Panc1 (cell line): ENCODE measurements around the gene SLC19A1. TPM values are rescaled to one million over a fixed set of nuclear protein-coding genes. Genes with fewer than 3 reads are reported as not detected.

Experiments
- ATAC-seq: fragments of 200-7000 bp; cut with Tn5 transposase; 2 replicates; pipeline ENCODE4 v1.9.1; 2020; ENCODE audit warnings: mild to moderate bottlenecking, moderate library complexity
- BruUV-seq: library from RNA; stranded (reverse); fragments of 400-500 nt; replicated peaks from 2 replicates; lab custom pipeline; 2021; lab: Mats Ljungman, UMichigan
- CTCF ChIA-PET: fragments of 300-600 bp; sonication (Branson Sonifier 250); formaldehyde crosslinking; loops from one replicate; lab custom pipeline; 2022; ENCODE audit warnings: antibody characterized with exemption; lab: Charles Lee
- POLR2A ChIA-PET: fragments of 300-600 bp; sonication (Branson Sonifier 250); formaldehyde crosslinking; loops from one replicate; lab custom pipeline; 2022; ENCODE audit warnings: antibody characterized with exemption; lab: Charles Lee
- DNase-seq: peaks from one replicate; pipeline ENCODE4 v3.0.0-alpha.2; 2010; ENCODE audit warnings: low read depth, low spot score
- H3K27ac ChIP-seq: 2 replicates; pipeline ENCODE4 v1.5.1; 2011; ENCODE audit warnings: mild to moderate bottlenecking, low read length, inconsistent platforms
- H3K27me3 ChIP-seq: fragments of 200-500 bp; sonication (Bioruptor generic); 2 replicates; pipeline ENCODE4 v1.6.0; 2014; ENCODE audit warnings: low read length, inconsistent platforms; ENCODE audit not compliant: control insufficient read depth, insufficient read depth
- H3K36me3 ChIP-seq: fragments of 200-500 bp; sonication (Bioruptor generic); 2 replicates; pipeline ENCODE4 v1.5.1; 2014; ENCODE audit warnings: inconsistent platforms, mild to moderate bottlenecking, low read length, moderate library complexity; ENCODE audit not compliant: control insufficient read depth, insufficient read depth
- H3K4me1 ChIP-seq: 2 replicates; pipeline ENCODE4 v1.5.1; 2011; ENCODE audit warnings: inconsistent platforms, mild to moderate bottlenecking, low read length, moderate library complexity; ENCODE audit not compliant: control insufficient read depth, insufficient read depth
- H3K4me3 ChIP-seq, 2 experiments: 2 replicates each; pipeline ENCODE4 v1.5.1; 2011 to 2012; ENCODE audit warnings: low read depth in 2 of 2, low read length in 2 of 2, mild to moderate bottlenecking in 2 of 2, inconsistent platforms in 1 of 2, moderate library complexity in 1 of 2
- H3K9me3 ChIP-seq: fragments of 200-500 bp; sonication (Bioruptor generic); 2 replicates; pipeline ENCODE4 v1.5.1; 2014; ENCODE audit warnings: low read depth, mild to moderate bottlenecking, inconsistent platforms, low read length, moderate library complexity; ENCODE audit not compliant: control insufficient read depth, insufficient read depth
- CTCF ChIP-seq: fragments of 450-650 bp; IDR thresholded peaks from 2 replicates; pipeline ENCODE4 v1.5.1; 2017; ENCODE audit warnings: mild to moderate bottlenecking
- POLR2AphosphoS5 ChIP-seq: IDR thresholded peaks from 2 replicates; pipeline ENCODE4 v1.6.1; 2012; ENCODE audit warnings: mild to moderate bottlenecking, low read depth, low read length, moderate library complexity
- REST ChIP-seq, 2 experiments: IDR thresholded peaks; 2 replicates each; pipeline ENCODE4 v1.6.1; 2011 to 2012; ENCODE audit warnings: low read depth in 2 of 2, control low read depth in 1 of 2, low read length in 1 of 2, mild to moderate bottlenecking in 1 of 2, moderate library complexity in 1 of 2; ENCODE audit not compliant: insufficient read depth in 1 of 2
- SIN3A ChIP-seq: IDR thresholded peaks from 2 replicates; pipeline ENCODE4 v1.6.1; 2012; ENCODE audit warnings: low read depth, mild to moderate bottlenecking, low read length, moderate library complexity, borderline replicate concordance; ENCODE audit not compliant: insufficient read depth
- TCF7L2 ChIP-seq: IDR thresholded peaks from 2 replicates; pipeline ENCODE4 v1.6.1; 2011; ENCODE audit warnings: mild to moderate bottlenecking, low read depth, low read length, inconsistent platforms
- in situ Hi-C: cut with HindIII; loops from 2 replicates; pipeline ENCODE4 v1.10.0; 2016; ENCODE audit warnings: low sequenced_read_pairs, low pct_unique_long_range_greater_than_20kb
- intact Hi-C: fragments of 100-400 bp; cut with micrococcal nuclease; formaldehyde crosslinking; loops from one replicate; pipeline ENCODE4 v1.10.0; 2022; ENCODE audit not compliant: unreplicated experiment
- total RNA-seq: library from RNA; stranded (reverse); gene quantifications from one replicate; pipeline ENCODE4 v1.2.1, GENCODE V29; 2021; ENCODE audit not compliant: unreplicated experiment

SLC19A1 gene
- total RNA-seq, 1 experiment from 2014 or later = 24.5 TPM

- POLR2A ChIA-PET = no interaction called here
- H3K4me3 ChIP-seq = no peak overlapping the region
- in situ Hi-C loops (no loop called here), intact Hi-C loops (no loop called here)
- H3K36me3 ChIP-seq = no peaks in the 10 kb centered on the region; the same call in 1 of the 2 replicates
- BruUV-seq = no TSS peak
- ATAC-seq (no peak), DNase-seq (no peak)
- H3K27me3 ChIP-seq = no peaks in the 10 kb centered on the region
- TF ChIP-seq CTCF = no peak
- TF ChIP-seq SIN3A = no peak
- TF ChIP-seq TCF7L2 = no peak
- no peak for TF ChIP-seq REST (IDR thresholded peaks at IDR 0.05; ENCODE audit: insufficient read depth in 1 of 2, low read depth in 2 of 2, low read length in 1 of 2)
- no peak for TF ChIP-seq POLR2AphosphoS5
- H3K9me3 ChIP-seq = no peaks in the 10 kb centered on the region
- no peaks in the 10 kb centered on the region for H3K4me1 ChIP-seq
- CTCF ChIA-PET = no interaction called here
- no peak overlapping the region for H3K27ac ChIP-seq
These were observed 45.0 kb downstream of the SLC19A1 start for GRCh38 chr21:45496968-45497845.

- Histone ChIP-seq H3K4me1 (no peaks in the 10 kb centered on the region), H3K27me3 (no peaks in the 10 kb centered on the region), H3K36me3 (no peaks in the 10 kb centered on the region; the same call in 1 of the 2 replicates), H3K9me3 (no peaks in the 10 kb centered on the region), H3K4me3 (no peak overlapping the region), H3K27ac (no peak overlapping the region)
- intact Hi-C loops (no loop called here), in situ Hi-C loops (no loop called here)
- no peak for DNase-seq
- no peak for TF ChIP-seq REST (IDR thresholded peaks at IDR 0.05; ENCODE audit: insufficient read depth in 1 of 2, low read depth in 2 of 2, low read length in 1 of 2)
- no peak for TF ChIP-seq CTCF
- TF ChIP-seq SIN3A = no peak
- no peak; the same call in 1 of the 2 replicates for TF ChIP-seq POLR2AphosphoS5
- TF ChIP-seq TCF7L2 = no peak
- ChIA-PET POLR2A (no interaction called here), CTCF (no interaction called here)
- no peak for ATAC-seq
- no TSS peak for BruUV-seq
These were observed 45.9 kb downstream of the SLC19A1 start for GRCh38 chr21:45496151-45496967.
